GM18519 (cell line): ENCODE measurements around the gene AP2S1.
"Not testable (repeated sequence)": the region's sequence is repeated elsewhere in the genome, so short reads cannot be mapped to it uniquely, and the experiment has no call there.

Source experiments
- ATAC-seq: cut with Tn5 transposase; IDR thresholded peaks from one replicate; pipeline ENCODE4 v1.9.1; 2021; ENCODE audit warnings: mild to moderate bottlenecking, moderate library complexity; ENCODE audit not compliant: unreplicated experiment, low FRiP score

Gene AP2S1

GRCh38 chr19:46844067-46844489, 6.6 kb downstream of the AP2S1 start:
- no peak for ATAC-seq

- no peak for ATAC-seq
These were observed 7.9 kb downstream of the AP2S1 start for GRCh38 chr19:46842791-46843190.

GRCh38 chr19:46841458-46842083, 9.1 kb downstream of the AP2S1 start:
- no peak for ATAC-seq

- no peak for ATAC-seq
These were observed 10.1 kb downstream of the AP2S1 start for GRCh38 chr19:46840498-46840942.

- no peak for ATAC-seq
These were observed 10.7 kb downstream of the AP2S1 start for GRCh38 chr19:46839752-46840497.

GRCh38 chr19:46838160-46838559, 12.5 kb downstream of the AP2S1 start:
- ATAC-seq = no peak

GRCh38 chr19:46834984-46835383, 15.7 kb downstream of the AP2S1 start:
- ATAC-seq = no peak

GRCh38 chr19:46834121-46834520, 16.5 kb downstream of the AP2S1 start:
- ATAC-seq = no peak

GRCh38 chr19:46830864-46831263, 19.8 kb downstream of the AP2S1 start:
- ATAC-seq = no peak

GRCh38 chr19:46828484-46828883, 22.2 kb downstream of the AP2S1 start:
- no peak for ATAC-seq

- ATAC-seq = no peak
These were observed 25.0 kb downstream of the AP2S1 start for GRCh38 chr19:46825731-46826055.

- no peak for ATAC-seq
These were observed 25.5 kb downstream of the AP2S1 start for GRCh38 chr19:46824890-46825730.

- no peak for ATAC-seq
These were observed 27.6 kb downstream of the AP2S1 start for GRCh38 chr19:46823049-46823448.

- ATAC-seq = not testable (repeated sequence)
These were observed 28.2 kb downstream of the AP2S1 start for GRCh38 chr19:46822410-46822787.

GRCh38 chr19:46821512-46822409, 28.9 kb downstream of the AP2S1 start:
- no peak for ATAC-seq

GRCh38 chr19:46818812-46819211, 31.8 kb downstream of the AP2S1 start:
- no peak for ATAC-seq

- ATAC-seq = no peak
These were observed 34.6 kb downstream of the AP2S1 start for GRCh38 chr19:46815833-46816627.

GRCh38 chr19:46813839-46814358, 36.7 kb downstream of the AP2S1 start:
- no peak for ATAC-seq
